Chondrocyte (in vitro differentiated cells): ENCODE results near the gene MAPK4. TPM values are rescaled to one million over a fixed set of nuclear protein-coding genes. Genes with fewer than 3 reads are reported as not detected.

Experiments
- DNase-seq: peaks from one replicate; pipeline ENCODE4 v3.0.0; 2021; ENCODE audit warnings: mixed read lengths, low spot score
- H3K27ac Mint-ChIP-seq: one replicate; pipeline ENCODE4 v1.8.0; 2021; ENCODE audit warnings: mild to moderate bottlenecking, moderate library complexity, mixed read lengths; ENCODE audit not compliant: unreplicated experiment
- H3K27me3 Mint-ChIP-seq: 2 replicates; pipeline ENCODE4 v1.8.0; 2021; ENCODE audit warnings: low read depth, mixed read lengths
- H3K36me3 Mint-ChIP-seq: 2 replicates; pipeline ENCODE4 v1.8.0; 2021; ENCODE audit warnings: low read depth, mixed read lengths
- H3K4me1 Mint-ChIP-seq: 2 replicates; pipeline ENCODE4 v1.8.0; 2021; ENCODE audit warnings: low read depth, mild to moderate bottlenecking, mixed read lengths
- H3K4me3 Mint-ChIP-seq: one replicate; pipeline ENCODE4 v1.8.0; 2021; ENCODE audit warnings: mild to moderate bottlenecking, moderate library complexity, mixed read lengths; ENCODE audit not compliant: unreplicated experiment
- H3K9me3 Mint-ChIP-seq: 2 replicates; pipeline ENCODE4 v1.8.0; 2021; ENCODE audit warnings: low read depth, mixed read lengths
- CTCF ChIP-seq: fragments of 200-600 bp; sonication (generic); IDR thresholded peaks from 2 replicates; pipeline ENCODE4 v1.5.0; 2021; ENCODE audit warnings: antibody characterized with exemption, mild to moderate bottlenecking, moderate library complexity
- total RNA-seq: library from RNA; stranded (reverse); gene quantifications from 3 replicates; pipeline ENCODE4 v1.2.1, GENCODE V29; 2021

The MAPK4 gene
- total RNA-seq, 1 donor from 2014 or later: 0.30 TPM

GRCh38 chr18:50659091-50660003 lies 99.5 kb downstream of the MAPK4 start:
- no peak for DNase-seq
- Mint-ChIP-seq H3K27me3 (peaks cover 7% of the 10 kb centered on the region), H3K36me3 (no peaks in the 10 kb centered on the region), H3K9me3 (peaks cover 5% of the 10 kb centered on the region), H3K4me1 (peaks cover 3% of the 10 kb centered on the region), H3K27ac (peak overlapping the region; percentile 6), H3K4me3 (no peak overlapping the region)
- peak; percentile 45 for TF ChIP-seq CTCF

- Mint-ChIP-seq H3K27me3 (peaks cover 7% of the 10 kb centered on the region), H3K9me3 (peaks cover 5% of the 10 kb centered on the region), H3K4me3 (no peak overlapping the region), H3K27ac (no peak overlapping the region), H3K36me3 (no peaks in the 10 kb centered on the region), H3K4me1 (no peaks in the 10 kb centered on the region)
- DNase-seq: no peak
- TF ChIP-seq CTCF: no peak
These were observed 101.1 kb downstream of the MAPK4 start for GRCh38 chr18:50661013-50661412.

GRCh38 chr18:50662177-50662576 lies 102.3 kb downstream of the MAPK4 start:
- Mint-ChIP-seq H3K9me3 (peaks cover 5% of the 10 kb centered on the region), H3K4me1 (no peaks in the 10 kb centered on the region), H3K27me3 (peaks cover 10% of the 10 kb centered on the region), H3K27ac (no peak overlapping the region), H3K4me3 (no peak overlapping the region), H3K36me3 (no peaks in the 10 kb centered on the region)
- TF ChIP-seq CTCF: peak; percentile 54
- DNase-seq: no peak

GRCh38 chr18:50662775-50663383 lies 103.0 kb downstream of the MAPK4 start:
- H3K9me3 Mint-ChIP-seq: peaks cover 5% of the 10 kb centered on the region
- no peaks in the 10 kb centered on the region for H3K4me1 Mint-ChIP-seq
- H3K36me3 Mint-ChIP-seq: no peaks in the 10 kb centered on the region
- no peak for DNase-seq
- TF ChIP-seq CTCF: no peak
- H3K27me3 Mint-ChIP-seq: peaks cover 10% of the 10 kb centered on the region
- H3K4me3 Mint-ChIP-seq: no peak overlapping the region
- no peak overlapping the region for H3K27ac Mint-ChIP-seq

GRCh38 chr18:50663626-50664441 lies 103.9 kb downstream of the MAPK4 start:
- TF ChIP-seq CTCF: no peak
- Mint-ChIP-seq H3K27ac (no peak overlapping the region), H3K36me3 (no peaks in the 10 kb centered on the region)

More at GRCh38 chr18:50663626-50664441, 103.9 kb downstream of the MAPK4 start:
- no peak overlapping the region for H3K4me3 Mint-ChIP-seq
- peaks cover 10% of the 10 kb centered on the region for H3K27me3 Mint-ChIP-seq
- peaks cover 5% of the 10 kb centered on the region for H3K9me3 Mint-ChIP-seq
- DNase-seq: no peak
- H3K4me1 Mint-ChIP-seq: no peaks in the 10 kb centered on the region
